ENCODE data around the gene TEAD3.
A peak's percentile ranks its signal among the peaks of the same experiment; 100 is the strongest.

TEAD3 gene

GRCh38 chr6:35496036-35496840, 641 bp downstream of the TEAD3 start:
- Histone ChIP-seq H3K27ac (peak overlapping the region; percentile 98 to 99), H3K4me3 (peak overlapping the region; percentile 96)
- peak; percentile 90 for DNase-seq (ENCODE audit: low spot score)
- no peak for TF ChIP-seq CTCF (IDR thresholded peaks at IDR 0.05)

GRCh38 chr6:35495258-35496035, 1.4 kb downstream of the TEAD3 start:
- peak overlapping the region; percentile 96 for H3K4me3 ChIP-seq
- TF ChIP-seq CTCF (IDR thresholded peaks at IDR 0.05), result no peak
- peak overlapping the region; percentile 98 to 99 for H3K27ac ChIP-seq
- DNase-seq (ENCODE audit: low spot score), result no peak

GRCh38 chr6:35494161-35494563, 2.7 kb downstream of the TEAD3 start:
- DNase-seq (ENCODE audit: low spot score), result no peak
- TF ChIP-seq CTCF (IDR thresholded peaks at IDR 0.05), result no peak

GRCh38 chr6:35493307-35493983, 3.4 kb downstream of the TEAD3 start:
- peak overlapping the region; percentile 96 for H3K4me3 ChIP-seq
- peak overlapping the region; percentile 98 to 99 for H3K27ac ChIP-seq

More at GRCh38 chr6:35494161-35494563, 2.7 kb downstream of the TEAD3 start:
- peak overlapping the region; percentile 96 for H3K4me3 ChIP-seq
- H3K27ac ChIP-seq, result peak overlapping the region; percentile 98 to 99

GRCh38 chr6:35492974-35493284, 4.0 kb downstream of the TEAD3 start:
- H3K4me3 ChIP-seq, result peak overlapping the region; percentile 96
- H3K27ac ChIP-seq, result peak overlapping the region; percentile 98 to 99
- no peak for TF ChIP-seq CTCF (IDR thresholded peaks at IDR 0.05)
- DNase-seq (ENCODE audit: low spot score), result no peak

More at GRCh38 chr6:35493307-35493983, 3.4 kb downstream of the TEAD3 start:
- no peak for TF ChIP-seq CTCF (IDR thresholded peaks at IDR 0.05)
- no peak for DNase-seq (ENCODE audit: low spot score)

- DNase-seq (ENCODE audit: low spot score), result no peak
- no peak for TF ChIP-seq CTCF (IDR thresholded peaks at IDR 0.05)
- Histone ChIP-seq H3K27ac (peak overlapping the region; percentile 98 to 99), H3K4me3 (peak overlapping the region; percentile 96)
Observed at GRCh38 chr6:35492258-35492973, 4.5 kb downstream of the TEAD3 start.
